Renal cortical epithelial cell (primary cell): ENCODE measurements around the gene NFYA. TPM values are rescaled to one million over a fixed set of nuclear protein-coding genes. Genes with fewer than 3 reads are reported as not detected.

Experiments used
- DNase-seq: peaks from one replicate; pipeline ENCODE4 v3.0.0-alpha.2; 2011; ENCODE audit warnings: low read depth
- total RNA-seq: library from RNA; depleted of rRNA; stranded (reverse); fragments of >200 nt; gene quantifications from 2 replicates; pipeline ENCODE4 v1.2.3, GENCODE V29; 2014

The NFYA gene
- total RNA-seq, 1 donor from 2014 or later, result 38.8 TPM

DNA sequence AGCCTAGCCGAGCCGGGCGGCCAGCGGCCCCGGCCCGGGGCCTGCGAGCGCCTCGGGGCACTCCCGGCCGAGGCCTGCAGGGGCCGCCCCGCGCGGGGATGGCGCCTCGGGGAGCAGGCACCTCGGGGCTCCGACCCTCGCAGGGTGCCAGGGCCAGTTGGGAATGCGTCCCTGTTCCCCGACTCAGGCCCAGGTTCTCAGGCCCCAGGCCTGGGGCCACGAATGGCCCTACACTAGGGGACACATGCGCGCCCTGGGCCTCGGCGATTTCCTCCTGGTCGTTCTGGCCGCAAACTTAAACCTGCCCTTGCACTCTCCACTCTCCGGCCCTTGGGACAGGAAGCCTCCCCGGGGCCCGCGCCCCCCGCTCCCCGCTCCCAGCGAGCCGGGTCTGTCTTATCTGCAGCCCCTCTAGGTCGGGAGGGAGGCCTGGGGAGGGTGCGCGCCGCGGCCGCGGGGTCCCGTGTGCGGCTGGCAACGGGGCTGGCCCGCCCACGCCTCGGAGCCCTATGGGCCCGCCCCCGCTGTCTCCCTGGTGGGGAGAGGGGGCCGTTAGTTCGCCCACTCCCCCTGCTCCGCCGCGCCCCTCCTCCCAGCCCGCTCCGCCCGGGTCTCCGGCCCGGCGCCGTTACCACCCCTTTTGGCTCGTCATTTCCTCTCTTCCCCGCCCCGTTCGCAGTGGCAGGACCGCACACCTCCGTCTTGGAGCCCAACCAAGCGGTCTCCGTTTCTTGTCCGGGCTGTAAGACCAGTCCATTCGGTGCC, 611 bp downstream of the NFYA start:
- DNase-seq, result peak; percentile 64

DNA sequence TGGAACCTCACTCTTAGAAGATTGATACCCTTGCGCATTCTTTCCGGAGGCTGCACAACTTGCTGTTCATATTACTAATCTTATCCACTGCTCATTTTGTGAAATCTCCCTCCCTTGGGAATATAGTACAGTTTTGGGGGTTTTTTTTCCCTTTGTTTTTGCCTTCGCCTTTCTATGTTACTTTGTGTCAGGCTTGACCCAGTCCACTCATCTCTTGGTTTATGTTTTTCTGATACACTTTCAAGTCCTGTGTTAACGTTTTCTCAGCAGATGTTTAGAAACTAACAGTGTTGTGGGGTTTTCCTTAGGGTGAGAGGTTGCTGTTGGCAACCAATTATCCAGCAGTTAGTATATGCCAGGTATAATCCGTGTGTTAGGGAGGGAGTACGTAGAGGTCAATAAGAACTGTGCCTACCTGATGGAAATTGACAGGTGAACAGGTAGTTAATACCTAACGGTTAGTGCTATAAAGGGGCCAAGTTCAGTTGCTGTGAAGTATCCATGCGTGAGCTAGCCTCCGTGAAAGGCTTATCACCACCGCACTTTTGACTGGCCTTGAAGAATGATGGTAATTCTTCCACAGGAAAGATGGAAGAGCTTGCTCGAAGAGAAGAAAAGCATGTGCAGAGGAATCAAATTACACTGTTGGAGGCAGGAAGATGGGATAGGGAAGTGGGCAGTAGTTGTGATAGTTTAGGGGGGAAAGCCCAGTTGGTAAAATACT, 1.4 kb downstream of the NFYA start:
- DNase-seq, result no peak

DNA sequence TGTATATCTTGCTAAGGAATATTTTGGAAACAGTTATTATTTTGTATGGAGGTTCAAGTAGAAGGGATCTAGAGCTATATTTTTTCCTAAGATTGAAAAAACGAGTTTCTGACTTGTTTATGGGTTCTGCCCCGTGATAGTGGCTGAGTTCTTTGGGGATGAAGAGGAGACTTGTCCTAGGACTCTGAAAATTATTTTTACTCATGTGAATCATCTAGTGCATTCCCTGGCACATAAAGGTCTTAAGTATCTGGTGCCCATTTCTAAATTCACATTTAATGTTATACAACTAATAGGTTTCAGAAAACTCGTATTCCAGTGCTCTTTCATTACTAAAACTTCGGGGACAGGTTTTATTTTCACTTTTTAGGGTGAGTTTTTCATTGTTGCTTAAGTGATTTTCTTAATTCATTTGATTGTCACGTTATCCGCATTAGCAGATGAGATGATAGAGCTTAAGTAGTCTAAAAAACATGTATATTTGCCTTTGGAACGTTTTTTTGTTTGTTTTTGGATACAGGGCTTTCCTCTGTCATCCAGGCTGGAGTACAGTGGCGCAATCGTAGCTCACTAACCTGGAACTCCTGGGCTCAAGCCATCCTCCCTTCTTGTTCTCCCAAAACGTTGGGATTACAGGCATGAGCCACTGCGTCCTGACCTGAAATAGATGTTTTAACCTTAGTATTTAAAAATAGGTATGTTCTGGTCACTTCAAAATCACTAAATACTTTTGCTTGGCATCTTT, 2.1 kb downstream of the NFYA start:
- no peak for DNase-seq

DNA sequence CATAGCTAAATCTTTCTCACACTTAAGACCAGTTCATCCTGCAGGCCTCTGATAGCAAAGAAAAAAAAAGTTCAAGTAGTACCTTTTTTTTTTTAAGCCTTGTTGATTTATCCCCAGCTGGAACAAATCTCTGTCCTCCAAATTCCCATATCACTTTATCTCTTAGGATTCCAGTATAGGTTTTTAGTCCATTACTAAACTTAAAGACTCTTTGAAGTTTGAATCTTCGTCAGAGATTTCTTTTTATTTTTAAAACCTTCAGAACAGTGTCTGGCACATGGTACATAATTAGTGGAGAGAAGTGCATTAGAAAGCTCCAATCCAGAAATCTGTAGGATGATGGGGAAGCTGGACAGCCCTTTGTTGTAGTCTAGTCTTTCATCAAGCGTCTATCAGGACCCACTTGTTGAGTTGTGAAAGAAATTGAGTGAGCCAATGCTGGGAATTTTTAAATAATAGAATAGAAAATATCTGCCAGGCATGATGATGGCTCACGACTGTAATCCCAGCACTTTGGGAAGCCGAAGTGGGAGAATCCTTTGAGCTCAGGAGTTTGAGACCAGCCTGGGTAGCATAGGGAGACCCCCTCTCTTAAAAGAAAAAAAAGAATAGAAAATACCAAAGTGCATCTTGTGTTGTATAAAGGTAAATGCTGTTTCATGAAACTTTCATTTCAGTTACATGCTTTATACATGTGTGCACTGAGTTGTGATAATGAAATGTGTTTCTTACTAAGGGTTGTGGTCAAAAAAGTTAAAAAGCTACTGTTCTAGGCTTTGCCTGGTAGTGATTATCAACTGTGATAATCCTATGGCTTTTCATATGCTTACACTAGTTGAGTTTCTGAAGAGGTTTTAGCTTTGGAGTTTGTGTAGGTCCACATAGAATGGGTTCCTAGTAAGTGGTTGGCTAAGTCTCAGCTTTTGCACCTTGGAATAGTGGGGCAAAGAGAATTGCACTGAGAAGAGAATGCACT, 3.2 kb downstream of the NFYA start:
- no peak for DNase-seq

DNA sequence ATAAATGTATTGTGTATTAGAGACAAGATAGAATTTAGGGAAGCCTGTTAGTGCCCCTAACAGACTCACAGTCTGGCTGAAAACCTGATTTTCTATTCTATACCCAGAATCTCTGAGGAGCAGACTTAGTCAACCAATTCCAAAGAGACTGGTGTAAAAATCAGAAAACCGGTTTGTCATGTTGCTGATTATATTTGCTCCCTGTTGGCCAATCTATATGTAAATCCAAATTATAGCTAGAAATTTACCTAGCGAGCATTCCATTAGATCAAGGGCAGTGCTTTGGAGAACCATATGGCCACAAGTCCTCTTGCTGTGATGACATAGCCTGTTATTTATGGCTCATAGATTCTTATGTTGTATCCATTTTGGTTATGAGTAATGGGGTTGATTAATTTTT, 4.8 kb downstream of the NFYA start:
- no peak for DNase-seq

DNA sequence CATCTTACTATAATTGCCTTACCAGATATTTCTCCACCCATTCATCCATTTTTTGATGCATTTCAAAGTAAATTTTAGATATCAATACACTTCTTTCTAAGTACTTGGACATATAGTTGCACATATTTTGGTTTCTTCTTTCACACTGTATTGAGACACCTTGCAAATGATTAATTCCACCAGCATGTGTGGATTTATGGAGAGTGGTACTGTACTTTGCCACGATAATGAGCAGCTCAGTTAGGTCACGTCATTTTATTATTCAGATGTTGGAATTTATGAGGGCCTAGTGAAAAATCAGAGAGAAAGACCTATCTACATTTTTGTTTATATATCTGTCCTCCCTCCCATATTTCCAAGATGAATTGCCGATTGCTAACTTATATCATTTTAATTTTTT, 5.3 kb downstream of the NFYA start:
- DNase-seq, result no peak

DNA sequence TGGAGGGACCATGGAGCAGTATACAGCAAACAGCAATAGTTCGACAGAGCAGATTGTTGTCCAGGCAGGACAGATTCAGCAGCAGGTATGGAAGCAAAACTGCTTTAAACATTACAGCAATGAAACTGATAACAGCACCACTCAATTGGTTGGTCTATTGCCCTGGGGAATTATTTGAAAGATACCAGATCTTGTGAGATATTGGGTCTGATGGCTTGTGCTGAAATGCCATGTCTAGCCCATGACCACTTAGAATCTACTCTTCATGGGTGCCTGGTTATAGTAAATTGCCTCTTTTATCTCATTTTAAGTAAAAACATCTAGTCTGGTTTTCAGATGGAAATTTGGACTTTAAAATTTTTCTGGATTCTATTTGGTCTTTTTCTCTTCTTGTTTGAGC, 6.3 kb downstream of the NFYA start:
- no peak for DNase-seq

DNA sequence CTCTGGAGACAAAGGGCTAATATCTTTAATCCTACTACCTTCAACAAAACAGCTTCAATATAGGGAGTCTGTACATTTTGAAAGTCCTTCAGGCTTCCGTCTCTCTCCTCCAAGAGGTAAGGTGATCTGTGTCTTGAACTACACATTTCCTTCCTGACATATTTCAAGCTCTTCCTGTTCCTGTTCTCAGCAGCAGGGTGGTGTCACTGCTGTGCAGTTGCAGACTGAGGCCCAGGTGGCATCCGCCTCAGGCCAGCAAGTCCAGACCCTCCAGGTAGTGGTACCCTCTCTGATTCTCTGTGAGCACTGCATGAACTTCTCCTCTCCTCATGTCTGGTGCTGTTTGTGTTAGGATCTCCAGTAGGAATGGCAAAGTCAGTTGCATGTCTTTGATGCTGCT, 7.8 kb downstream of the NFYA start:
- DNase-seq, result no peak

DNA sequence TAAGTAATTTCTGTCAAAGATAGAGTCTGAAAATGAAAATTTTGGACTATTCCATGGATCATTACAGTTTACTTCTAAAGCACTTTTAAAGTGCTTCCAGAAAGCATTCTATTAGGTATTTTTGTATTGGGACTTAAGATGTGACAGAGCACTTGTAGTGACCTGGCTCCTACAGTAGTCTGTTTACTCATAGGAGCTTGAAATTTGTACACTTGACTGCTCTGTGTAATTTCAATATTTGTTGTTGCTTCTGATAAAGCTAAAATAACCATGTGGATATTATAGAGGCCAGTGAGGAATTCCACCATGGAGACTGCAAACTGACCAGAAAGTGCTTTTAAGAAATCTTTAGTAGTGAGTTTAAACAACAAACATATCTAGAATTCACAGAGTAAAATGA, 10.3 kb downstream of the NFYA start:
- DNase-seq, result no peak

DNA sequence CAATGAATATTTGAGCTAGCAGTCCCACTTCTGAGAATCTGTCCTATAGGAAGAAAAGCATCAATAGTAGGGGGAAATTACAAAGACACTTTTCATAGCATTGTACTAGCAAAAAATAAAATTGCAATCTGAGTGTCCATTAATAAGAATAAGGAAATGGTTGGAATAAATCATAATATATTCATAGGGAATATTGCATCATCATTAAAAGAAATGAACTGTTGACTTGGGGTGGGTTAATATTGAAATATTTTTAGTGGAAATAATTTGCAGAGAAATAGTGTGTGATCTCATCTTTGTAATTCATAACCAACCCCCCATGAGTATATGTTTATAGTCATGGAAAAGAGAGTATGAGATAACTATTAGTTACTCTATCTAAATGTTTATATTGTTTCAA, 12.4 kb downstream of the NFYA start:
- no peak for DNase-seq

DNA sequence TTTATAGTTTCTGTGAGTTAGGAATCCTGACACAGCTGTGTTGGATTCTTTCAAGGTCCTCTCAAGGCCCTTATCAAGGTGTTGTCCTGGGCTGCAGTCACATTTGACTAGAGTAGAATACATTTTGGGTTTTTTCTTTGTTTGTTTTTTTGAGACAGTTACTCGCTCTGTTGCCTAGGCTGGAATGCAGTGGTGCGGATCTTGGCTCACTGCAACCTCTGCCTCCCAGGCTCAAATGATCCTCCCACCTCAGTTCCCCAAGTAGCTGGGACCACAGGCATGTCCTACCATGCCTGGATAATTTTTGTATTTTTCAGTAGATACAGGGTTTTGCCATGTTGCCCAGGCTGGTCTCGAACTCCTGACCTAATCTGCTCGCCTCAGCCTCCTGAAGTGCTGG, 15.7 kb downstream of the NFYA start:
- DNase-seq, result peak; percentile 41

DNA sequence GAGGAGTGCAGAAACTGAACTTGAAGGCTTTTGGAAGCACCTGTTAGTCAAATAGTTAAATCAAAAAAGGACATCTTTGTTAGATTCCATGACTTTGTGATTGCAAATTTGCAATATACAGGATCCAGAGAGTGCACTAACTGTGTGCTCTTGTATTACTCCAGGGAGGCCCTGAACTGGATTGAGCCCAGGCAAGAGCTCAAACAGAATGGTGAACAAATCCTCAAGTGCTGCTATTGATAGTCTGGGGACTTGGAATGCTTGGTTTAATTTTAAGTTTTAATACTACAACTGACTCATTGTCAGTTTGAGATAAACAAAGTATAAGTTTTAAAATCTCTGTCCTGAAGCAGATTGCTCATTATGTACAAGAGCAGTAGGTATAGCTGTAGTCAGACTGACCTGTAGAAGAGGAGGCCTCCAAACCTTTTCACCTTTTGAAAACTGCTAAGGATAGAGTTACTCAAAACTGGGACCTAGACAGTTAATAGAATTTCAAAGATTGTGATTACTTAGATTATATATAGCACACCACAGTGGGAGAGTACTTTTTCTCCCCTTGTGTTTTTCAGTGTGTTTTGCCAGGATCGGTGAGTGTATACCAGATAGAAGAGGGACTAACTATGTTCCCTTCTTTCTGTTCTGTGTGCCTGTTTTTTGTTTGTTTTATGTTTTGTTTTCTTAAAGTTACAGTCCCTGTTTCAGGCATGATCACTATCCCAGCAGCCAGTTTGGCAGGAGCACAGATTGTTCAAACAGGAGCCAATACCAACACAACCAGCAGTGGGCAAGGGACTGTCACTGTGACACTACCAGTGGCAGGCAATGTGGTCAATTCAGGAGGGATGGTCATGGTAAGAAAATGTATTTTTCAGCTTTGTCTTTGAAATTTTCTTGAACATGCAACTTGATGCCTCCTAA, 18.3 kb downstream of the NFYA start:
- DNase-seq, result no peak

DNA sequence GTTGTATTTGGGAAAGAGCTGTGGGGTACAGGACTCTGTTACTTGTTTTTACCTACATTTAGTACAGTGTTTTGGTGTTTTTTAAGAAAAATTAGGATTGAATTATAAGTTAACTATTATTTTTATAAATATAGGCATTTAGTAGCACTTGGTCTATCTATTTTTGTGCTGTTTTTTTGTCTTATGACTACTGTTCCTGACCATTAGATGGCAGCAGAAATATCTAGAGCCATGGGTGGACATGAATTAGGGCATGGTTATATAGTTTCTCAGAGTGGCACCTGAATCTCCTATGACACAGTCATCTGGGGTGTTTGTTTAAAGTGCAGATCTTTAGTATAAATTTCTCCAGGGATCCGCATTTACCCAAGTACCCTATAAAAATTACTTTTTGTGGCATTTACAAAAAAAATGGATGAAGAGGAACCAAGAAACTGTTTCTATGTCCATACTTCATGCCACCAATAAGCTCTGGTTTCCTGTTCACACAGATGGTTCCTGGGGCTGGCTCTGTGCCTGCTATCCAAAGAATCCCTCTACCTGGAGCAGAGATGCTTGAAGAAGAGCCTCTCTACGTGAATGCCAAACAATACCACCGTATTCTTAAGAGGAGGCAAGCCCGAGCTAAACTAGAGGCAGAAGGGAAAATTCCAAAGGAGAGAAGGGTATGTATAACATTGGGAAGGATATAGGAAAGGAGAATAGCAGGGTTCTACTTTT, 19.8 kb downstream of the NFYA start:
- DNase-seq, result peak; percentile 37

DNA sequence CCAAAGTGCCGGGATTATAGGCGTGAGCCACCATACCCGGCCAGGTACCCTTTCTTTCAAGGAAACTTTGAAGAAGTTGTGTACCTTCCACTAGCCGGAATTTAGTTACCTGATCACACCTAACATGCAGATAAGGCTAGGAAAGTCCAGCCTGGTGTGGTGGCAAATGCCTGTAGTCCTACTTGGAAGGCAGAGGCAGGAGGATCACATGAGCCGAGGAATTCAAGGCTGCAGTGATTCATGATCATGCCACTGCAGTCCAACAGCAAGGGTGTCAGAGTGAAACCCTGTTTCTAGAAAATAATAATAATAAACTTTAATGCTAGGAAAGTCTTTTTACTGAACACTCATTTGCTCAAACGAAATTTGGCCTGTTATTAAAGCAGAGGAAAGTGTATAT, 21.0 kb downstream of the NFYA start:
- DNase-seq, result peak; percentile 35

DNA sequence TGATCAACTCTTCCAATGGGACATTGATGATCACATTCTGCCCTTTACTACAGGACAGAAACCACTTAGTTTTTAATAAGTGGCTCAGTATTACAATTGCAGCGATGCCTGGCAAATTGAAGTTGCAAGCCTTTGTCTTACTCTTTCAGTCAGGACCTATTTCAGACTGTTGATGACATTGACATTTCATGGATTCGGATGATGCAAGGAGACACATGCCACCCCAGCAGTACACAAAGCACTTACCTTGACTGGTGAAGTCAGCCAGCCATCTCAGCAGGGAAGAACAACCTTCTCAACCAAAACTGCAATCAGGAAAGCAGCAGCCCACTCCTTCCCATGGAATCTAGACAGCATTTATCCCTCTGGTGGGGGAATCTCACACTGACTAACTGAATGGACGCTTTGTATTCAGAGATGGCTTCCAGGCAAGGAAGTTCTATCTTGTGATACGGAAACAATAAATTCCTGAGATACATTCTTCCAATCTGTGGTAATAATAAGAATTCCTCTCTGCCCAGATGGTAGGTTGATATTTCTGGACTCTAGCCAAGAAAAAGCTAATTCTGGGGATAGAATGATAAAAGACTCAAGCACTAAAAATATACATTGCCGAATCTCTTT, 24.8 kb downstream of the NFYA start:
- DNase-seq, result no peak

DNA sequence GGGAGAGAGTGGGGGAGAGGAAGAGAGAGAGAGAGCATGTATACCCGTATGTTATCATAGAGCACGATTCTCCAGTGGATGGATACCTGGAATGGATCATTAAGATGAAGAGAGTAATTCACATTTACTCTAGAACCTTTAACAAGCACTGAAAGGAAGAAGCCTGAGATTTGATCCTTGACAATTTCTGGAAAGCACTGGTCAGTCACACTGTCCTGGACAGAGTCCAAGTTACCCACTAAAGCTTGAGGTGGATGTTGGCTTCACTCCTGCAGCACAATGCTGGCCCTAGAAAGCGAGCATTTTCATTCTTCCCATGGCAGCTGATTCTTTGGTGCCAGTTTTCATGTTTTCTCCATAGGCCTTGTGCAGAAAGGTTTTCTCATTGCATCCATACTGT, 25.6 kb downstream of the NFYA start:
- no peak for DNase-seq

DNA sequence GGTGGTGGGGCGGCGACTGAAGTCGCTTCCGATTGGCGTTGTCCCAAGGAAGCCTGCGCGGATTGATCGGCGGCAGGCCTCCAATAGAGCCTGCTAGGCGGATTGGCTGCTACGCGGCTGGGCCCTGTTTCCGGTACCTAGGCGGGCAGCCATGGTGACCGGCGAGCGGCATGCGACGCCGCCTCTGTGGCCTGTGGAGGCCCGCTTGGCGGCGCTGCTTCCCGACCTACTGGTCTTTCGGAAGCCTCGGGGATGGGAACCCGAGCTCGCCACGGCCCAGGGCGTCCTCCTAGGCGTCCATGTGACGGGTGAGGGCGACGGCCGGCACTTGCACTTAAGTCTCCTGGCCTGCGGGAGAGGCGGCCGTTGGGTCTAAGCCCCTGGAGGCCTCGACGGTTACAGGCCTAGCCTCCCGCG, 28.1 kb downstream of the NFYA start:
- DNase-seq, result no peak

DNA sequence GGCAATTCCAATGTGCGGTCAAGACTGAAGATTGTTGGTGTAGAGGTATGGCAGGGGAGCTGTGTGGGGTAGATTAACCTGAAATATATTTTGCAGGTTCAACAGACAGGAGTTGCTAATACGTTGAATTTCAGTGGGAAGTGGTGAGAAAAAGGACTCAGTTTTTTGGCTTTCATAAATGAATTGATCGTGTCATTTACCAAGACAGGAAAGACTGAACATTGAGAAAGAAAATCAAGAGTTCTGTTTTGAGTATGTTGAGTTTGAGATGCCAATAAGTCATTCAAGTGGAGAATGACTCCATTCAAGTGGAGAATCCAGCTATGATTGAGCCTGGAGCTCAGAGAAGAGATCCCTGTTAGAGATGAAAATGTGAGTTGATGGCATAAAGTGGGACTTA, 31.1 kb downstream of the NFYA start:
- DNase-seq, result no peak

DNA sequence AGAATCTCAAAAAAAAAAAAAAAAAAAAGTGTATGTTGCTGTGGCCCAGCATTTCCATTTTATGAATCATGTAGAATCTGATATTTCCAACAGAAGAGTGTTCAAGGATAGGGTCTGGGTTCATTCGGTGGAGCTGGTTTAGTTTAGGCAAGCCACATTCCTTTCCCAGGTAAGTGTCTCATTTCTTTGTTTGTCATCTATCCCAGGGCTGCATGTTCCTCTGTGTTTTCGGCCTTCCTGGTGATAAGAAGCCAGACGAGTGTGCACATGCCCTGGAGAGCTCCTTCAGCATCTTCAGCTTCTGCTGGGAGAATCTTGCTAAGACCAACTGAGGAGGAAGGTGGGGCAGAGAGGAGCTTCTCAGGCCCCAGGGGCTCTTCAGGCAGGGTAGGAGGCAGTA, 38.2 kb downstream of the NFYA start:
- DNase-seq, result no peak
